Forelimb muscle (tissue), 1 donor: Measurements from ENCODE around the gene PHRF1. TPM values are rescaled to one million over a fixed set of nuclear protein-coding genes. Genes with fewer than 3 reads are reported as not detected.

ENCODE experiments used
- DNase-seq: peaks from one replicate; pipeline ENCODE4 v3.0.0-alpha.2; 2013; ENCODE audit warnings: low read depth
- polyA plus RNA-seq: library from polyadenylated mRNA; unstranded; fragments of 120-200 nt; gene quantifications from one replicate; pipeline ENCODE4 v1.2.1, GENCODE V29; 2013; ENCODE audit not compliant: insufficient read length

Gene PHRF1
- polyA plus RNA-seq, 1 donor = 18.4 TPM

DNA sequence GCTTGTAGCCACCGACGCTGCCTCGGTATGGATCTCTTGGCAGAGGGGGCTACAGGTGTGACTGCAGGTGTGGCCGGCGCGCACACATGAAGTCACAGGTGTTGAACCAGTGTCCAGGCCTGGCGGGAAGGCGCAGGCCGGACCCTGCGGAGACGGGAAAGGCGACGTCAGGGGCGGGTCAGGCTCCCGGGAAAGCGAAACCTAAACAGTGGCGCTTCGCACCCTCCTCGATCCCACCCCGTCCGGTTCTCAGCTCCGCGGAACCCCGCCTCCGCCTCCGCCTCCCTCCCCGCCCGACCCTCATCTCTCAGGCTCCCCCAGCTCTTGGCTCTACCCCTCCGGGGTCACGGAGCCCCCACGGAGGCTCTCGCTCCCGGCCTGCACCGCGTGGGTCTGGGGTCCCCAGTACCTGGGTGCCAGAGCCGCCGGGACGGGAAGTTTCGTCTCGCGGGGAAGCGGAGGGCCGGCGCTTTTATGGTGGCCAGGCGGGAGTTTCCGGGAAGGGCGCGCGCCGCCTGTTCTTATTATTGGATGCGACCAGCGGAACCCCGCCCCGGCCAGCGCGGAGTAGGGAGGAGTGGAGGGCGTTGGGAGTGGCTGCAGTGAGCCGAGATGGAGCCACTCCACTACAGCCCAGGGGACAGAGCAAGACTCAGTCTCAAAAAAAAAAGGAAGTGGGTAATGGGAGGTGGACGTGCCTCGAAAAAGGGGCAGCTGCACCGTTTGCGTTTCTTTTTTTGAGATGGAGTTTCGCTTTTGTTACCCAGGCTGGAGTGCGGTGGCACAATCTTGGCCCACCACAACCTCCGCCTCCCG lies 39.4 kb downstream of the PHRF1 start, which contains the start of gene IRF7:
IRF7 (minus strand) TSS at position 447 of the 816 bp plus-strand sequence. CDS start 586 bp downstream, outside the sequence.
- peak; percentile 73 for DNase-seq

DNA sequence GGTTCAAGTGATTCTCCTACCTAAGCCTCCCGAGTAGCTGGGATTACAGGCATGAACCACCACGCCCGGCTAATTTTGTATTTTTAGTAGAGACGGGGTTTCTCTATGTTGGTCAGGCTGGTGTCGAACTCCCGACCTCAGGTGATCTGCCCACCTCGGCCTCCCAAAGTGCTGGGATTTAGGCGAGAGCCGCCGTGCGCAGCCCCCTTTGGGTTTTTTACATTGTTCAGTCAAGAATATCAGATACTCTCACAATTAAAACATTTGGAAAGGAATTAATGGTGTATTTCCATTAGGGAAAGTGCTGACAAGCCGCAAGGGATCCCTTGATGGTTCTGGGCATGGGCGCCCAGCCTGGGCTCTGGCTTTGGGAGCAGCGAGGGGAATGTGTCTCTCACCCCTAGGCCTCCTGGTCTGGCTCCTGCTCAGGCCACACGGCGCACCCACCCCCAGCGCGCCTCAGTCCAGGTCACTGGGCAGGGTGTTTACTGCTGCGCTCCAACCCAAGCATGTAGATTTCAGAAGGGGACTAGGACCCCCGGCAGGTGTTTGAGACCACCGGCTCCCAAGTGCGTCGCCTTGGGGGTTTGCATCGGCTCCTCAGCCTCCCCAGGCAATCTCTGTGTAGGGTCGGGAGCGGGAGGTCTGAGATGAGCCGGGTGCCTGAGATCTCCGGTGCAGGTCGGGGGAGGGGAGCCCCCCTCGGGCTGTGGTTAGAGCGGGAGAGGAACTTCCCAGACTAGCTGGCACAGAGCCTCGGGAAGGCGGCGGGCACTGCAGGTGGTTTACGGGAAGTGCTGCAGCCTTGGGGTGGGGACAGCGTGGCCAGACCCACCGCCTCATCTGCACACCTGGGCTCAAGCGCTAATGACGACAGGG lies 40.3 kb downstream of the PHRF1 start:
- DNase-seq = no peak

DNA sequence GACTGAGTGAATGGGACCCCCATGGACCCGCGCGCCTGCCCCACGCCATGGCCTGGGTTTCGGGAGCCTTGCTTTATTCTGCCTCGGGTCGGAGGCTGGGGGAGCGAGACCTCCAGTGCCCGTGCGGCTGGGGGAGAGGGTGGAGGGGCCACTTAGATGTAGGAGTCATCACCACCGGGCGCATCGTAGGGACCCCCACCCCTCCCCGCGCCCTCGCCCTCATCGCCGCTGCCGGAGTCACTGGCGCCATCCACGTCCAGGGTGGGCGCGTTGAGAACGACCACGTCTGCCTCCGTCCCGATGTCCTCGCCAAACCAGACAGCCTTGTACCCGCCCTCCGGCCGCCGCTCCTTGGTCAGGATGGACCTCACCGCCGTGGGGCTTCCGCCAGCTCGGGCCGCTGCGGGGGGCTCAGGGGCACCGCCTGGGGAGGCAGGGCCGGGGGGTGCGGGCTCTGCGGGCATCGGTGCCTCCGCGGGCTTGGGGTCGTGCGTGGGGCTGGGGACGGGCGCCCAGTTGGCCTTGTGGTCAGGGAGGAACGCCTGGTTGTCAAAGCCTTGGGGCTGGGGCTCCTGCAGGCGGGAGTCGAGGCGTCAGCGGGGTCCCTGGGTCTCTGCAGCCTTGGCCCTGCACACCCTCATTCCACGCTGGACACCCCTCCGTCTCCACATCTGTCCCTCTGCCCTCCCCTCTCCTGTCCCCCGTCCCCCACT lies 41.1 kb downstream of the PHRF1 start:
- DNase-seq = no peak

DNA sequence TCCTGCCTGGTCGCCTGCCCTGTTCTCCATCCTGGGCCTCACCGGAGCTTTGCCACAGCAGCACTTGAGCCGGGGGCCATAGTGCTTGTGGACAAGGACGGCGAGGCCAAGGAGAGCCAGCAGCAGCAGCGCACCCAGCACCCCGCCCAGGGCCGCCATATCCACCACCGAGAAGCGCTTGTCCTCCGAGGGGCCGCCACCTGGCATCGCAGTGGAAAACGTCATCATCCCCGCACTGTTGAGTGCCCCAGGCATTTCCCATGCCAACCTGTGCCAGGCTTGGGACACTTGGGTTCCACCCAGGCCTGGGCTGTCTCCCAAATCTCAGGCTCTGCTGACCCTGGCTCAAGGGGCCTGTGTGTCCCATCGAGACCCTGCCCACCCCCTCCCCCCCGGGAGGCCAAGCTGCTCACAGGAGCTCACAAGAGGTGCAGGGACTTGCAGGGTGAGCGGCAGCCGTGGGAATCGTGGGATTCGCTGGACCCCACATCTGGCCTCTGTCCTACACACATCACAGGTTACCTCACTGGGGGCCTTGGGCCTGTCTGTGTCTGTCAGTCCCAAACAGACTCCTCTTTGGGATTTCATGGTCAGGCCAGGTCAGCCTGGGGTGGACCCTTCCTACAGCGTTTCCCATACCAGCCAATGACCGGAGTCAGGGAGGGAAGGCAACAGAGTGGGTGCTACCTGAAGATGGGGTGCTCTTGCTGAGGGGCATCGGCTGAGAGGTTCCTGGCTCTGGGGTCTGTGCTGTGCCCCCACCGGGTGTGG lies 41.8 kb downstream of the PHRF1 start:
- DNase-seq = no peak

DNA sequence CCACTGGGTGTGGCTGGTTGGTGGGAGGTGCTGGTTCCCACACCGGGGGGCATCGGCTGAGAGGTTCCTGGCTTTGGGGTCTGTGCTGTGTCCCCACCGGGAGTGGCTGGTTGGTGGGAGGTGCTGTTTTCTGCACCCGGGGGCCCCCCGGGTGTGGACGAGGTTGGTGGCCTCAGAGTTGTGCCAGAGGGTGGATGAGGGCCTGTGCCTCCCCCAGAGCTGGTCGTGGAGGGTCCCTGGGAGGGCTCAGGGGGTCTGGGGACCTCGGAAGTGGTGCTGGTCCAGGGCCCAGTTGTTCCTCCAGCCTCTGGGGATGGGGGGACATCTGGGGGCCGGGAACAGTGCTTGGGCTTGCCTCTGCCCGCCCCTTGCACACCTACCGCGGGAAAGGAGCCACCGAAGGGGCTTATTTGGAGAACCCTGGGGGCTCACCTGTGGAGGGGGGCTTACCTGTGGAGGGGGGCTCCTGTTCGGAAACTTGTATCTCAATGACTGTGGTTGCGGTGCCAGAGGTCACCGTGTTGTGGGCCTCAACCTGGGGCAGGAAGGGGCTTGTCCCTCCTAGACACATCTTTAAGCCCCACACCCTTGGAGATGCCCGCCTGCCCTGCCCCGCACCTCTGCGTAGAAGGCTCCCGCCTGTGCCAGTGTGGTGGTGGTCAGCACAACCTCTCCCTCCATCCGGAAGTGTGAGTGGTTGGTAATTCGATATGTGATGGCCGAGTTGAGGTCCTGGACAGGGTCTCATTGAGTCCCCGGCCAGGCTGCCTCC lies 42.8 kb downstream of the PHRF1 start:
- DNase-seq = no peak

DNA sequence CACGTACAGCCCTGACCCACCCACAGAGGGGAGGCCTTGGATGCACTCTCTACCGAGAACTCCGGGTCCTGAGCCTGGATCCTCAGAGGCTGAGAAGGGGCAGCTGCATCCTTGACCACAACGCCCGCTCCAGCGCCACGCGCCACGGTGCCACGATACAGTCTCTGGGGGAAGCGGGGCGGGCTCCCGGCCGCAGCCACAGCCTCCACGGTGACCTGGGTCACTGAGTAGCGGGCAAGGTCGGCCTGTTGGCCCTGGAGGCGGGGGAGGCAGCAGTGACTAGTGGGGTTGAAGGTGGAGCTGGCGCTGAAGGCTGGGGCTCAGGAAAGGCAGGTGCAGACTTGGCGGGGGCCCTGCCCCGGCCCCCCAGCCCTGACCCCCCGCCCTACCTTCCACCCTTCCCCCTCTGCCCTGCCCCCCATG lies 43.4 kb downstream of the PHRF1 start:
- no peak for DNase-seq

DNA sequence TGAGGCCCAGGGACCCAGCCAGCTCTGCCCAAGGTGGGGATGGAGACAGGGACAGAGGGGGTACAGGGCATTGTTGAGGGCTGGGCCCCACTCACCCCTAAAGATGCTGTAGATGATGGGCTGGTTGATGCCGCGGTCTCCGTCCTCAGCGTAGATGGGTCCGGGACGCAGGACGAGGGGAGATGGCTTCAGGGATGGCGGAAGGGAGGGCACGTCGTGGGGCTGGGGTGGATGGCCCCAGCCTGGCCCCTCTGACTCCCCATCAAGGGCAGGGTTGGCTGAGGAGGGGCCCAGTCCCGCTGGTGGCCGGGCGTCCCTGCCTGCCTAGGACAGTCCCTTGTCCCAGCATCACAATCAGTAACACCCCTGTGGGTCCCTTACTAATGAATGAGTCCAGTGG lies 43.9 kb downstream of the PHRF1 start:
- DNase-seq = no peak

DNA sequence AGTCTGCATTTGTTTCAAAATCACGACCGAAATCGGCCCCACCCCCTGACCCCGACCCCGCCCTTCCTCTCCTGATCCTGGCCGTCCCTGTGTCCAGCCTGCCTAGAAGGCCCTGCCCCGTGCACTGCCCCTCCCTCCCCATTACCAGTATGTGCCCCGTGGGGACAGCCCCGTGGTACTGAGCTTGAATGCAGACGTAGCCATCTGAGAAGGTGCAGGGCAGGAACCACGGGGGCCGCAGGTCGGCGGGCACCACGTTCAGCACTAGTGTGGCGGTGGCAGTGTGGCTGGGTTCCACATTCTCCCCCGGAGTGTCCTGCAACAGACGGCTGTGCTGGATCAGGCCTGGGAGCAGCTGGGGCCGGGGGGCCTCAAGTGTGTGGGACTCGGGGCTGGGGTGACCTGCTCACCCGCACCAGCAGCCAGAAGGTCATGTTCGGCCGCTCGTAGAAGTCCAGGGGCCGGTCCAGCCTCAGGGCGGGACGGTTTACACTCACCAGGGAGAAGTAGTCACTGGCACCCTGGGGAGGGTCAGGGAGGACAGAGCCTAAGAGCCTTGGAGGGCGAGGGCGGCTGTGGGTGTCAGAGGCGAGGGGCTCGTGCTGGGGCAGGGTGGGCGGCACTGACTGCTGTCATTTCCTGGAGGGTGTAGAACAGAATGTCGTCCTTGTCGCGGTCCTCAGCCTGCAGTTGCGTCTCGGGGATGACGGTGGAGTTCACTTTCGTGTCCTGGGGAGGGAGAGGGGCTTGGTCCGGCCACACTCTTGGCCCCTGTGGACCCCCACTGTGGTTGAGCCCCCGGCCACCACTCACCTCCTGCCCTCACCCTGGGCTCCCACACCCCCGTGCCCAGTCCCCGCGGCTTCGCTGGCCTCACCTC lies 44.9 kb downstream of the PHRF1 start:
- no peak for DNase-seq

DNA sequence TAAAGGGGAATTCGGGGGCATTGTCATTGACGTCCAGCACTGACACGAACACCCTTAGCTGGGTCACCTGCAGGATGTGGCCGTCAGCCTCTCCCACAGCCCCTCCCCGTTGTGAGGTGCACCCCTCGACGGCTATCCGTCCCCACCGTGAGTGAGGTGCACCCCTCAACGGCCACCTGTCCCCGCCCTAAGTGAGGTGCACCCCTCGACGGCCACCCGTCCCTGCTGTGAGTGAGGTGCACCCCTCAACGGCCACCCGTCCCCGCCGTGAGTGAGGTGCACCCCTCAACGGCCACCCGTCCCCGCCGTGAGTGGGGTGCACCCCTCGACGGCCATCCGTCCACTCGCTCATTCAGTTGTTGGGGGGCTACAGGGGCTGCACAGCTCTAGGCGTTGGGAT lies 45.6 kb downstream of the PHRF1 start:
- no peak for DNase-seq

DNA sequence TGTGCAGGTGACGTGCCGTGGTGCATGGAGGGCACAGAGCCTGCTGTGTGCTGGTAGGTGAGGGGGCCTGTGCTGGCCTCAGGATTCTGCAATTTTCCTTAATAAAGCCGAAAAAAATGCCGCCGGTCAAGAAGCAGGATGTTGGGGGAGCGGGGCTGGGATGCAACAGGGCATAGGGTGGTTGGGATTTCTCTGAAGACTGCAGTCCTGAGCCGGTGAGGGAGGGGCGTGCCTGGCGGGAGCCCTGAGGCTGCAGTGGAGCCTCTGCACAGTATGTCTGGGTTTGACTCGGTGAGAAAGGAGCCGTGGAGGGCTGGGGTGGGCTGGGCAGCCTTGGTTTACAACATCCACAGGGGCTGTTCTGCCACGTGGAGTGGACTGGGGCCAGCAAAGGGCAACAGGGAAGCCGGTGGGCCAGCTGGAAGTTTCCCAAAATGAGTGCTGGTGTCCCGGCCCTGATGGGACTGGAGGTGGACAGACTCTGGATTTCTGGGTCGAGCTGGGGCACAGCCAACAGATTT lies 47.1 kb downstream of the PHRF1 start:
- DNase-seq = no peak

DNA sequence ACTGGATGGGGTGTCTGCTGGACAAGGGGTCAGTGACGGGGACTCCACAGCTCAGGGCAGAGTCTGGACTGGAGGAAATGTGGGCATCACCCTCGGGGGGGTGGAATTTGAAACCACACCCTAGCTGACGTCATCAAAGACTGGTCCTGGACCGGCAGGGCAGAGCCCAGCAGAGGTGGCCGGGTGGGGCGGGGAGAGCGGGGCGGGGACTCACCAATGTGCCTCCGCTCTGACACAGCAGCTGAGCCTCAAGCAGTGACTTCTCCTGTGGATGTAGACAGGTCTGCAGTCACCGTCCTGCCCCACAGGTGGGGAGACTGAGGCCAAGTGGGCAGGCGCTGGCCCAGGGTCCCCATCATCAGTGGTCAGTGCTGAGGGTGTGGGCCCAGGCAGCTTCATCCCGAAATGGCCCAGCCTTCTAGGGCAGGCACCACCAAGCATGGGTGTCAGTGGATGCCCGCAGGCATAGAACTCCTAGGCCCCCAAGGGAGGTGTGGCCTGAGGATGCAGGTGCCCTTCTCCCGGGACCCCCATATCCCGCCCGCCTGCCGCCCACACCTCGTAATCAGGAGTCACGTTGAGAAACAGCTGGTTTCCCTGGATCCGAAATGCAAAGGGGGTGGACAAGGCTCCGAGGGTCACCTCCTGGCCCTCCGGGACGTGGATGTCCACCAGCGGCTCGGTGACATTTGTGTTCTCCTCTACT lies 47.9 kb downstream of the PHRF1 start:
- DNase-seq = no peak

DNA sequence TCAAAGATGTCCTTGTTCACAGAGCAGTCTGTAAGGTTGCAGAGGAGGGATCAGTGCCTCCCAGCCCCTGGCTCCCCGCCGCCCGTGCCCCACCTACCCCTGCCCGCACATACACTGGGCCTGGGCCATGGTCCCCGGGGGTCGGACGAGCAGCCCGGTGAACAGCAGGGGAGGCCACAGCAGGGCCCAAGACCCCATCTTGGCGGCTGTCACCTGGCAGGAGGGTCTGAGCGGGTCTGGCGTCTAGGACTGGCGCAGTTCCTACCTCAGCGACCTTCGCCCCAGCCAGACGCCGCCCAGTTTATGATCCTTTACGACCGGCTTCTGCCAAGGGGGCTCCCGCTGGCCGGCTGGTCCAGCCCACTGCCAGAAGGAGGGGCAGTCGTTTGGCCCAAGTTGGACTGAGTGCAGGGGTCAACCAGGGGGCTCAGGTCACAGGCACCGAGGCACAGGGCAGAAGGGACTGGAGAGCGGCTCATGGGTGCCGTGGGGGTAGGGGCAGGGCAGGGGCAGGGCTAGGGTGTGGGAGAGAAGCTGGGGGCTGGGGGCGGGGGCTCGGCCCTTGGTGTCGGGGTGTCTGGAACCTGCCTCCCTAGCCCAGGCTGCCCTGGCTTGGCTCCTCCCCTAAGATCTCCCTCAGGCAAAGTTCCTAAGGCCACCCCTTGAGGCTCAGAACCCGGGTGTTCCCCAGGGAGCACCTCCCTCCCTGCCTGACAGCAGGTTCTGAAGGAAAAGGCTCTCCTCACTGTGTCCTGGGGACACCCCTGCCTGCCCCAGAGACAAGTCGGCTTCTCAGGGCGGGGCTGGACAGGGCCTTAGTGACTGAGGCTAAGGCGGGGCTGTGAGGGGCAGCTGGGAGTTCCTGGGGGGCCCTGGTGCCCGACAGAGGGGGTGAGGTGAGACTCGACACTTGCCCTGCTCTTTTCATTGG lies 48.7 kb downstream of the PHRF1 start, which contains the start of gene CDHR5:
CDHR5 (minus strand) TSS at position 251 of the 931 bp plus-strand sequence; CDS start at position 198, 53 bp downstream.
- DNase-seq = no peak

DNA sequence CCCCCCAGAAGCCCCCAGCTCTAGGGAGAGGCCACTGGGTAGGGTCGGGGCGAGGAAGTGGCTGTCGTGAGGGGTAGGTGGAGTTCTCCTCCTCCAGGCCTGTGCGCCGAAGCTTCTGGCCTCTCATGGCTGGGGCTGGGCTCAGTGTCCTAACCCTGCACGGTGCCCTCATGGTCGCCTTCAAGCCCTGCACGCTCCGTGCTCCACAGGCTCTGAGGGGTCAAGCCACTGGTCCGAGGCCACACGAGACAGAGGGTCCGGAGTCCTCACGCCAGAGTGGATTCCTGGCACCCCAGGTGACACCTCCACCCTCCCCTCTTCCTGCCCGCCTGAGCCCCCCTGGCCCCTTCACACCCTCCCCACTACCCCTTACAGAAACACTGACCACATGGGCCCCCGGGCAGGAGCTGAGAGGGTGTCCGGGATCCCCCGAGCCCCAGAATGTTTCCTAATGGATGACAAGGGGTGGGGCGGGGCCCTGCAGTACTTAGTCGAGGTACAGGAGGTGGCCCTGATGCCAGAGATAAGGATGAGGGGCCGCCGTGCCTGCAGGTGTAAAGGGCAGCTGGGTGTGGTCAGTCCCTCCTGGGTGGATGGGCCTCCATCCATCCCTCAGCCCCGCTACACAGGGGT lies 49.5 kb downstream of the PHRF1 start:
- no peak for DNase-seq

DNA sequence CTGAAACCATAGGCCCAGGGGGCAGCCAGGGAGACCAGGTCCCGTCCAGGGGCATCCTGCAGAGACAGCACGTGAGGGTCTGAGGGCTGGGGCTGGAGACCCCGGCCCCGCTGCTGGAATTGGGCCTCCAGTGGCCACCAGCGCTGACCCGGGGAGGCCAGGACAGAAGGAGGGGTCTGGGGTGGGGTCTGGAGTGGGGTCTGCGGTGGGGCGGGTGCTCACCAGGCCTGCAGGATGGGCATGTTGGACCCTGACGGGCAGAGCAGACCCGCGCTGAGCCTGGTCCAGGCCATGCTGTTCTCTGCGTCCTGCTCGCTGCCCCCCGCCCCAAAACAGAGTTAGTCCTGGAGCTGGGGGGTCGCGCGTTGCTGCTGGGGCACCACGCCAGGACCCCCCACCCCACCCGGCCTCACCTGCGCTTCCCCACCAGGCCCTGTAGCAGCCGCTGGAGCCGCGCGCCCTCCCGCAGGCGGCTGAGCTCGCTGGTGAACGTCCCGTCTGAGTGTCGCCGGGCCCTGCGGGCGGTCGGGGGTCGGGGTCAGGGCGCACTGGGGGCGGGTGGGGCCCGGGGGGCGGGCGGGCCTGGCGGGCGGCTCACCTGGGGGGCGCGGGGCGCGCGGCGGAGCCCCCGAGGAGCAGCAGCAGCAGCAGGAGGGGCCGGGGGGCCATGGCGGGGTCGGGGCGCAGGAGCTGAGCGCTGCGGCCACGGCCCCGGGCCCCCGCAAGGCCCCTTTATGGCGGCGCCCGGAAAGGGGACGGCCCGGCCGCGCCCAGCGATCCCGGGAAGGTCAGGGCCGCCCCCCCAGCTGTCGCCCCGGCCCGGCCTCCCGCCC lies 50.4 kb downstream of the PHRF1 start, which contains the start of gene SCT:
SCT (minus strand) TSS at position 707 of the 833 bp plus-strand sequence; CDS start at position 669, 38 bp downstream.
- no peak for DNase-seq

DNA sequence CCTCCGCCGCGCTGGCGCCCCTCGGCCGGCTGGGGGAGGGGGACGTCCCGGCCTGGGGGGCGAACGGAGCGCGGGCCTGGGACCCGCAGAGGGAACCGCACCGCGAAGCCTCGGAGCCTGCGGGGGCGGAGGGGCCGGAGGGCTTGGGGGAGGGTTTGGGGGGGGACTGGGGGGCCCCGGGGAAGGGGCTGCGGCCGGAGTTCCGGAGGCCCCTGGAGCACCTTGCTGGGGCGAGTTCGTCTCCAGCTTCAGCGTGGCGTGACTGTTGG lies 51.0 kb downstream of the PHRF1 start:
- DNase-seq = no peak

DNA sequence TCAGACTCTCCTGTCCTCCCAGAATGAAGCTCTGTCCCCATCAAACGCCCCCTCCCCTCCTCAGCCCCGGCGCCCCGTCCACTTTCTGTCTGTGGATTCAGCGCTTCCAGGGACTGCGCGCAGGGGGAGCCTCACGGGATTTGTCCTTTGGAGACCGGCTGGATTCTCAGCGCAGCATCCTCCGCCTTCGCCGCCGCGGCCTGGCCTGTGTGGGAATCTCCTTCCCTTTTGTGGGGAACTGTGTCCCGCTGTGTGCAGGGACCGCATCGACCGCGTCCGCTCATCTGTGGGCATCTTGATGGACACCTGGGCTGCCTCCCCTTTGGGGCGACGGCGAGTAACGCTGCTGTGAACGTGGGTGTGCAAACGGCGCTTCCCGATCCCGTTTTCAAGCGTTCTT lies 51.8 kb downstream of the PHRF1 start:
- no peak for DNase-seq
